ENCODE results near the gene KIF13A. TPM values are rescaled to one million over a fixed set of nuclear protein-coding genes. Genes with fewer than 3 reads are reported as not detected.
A peak's percentile ranks its signal among the peaks of the same experiment; 100 is the strongest.

KIF13A gene
- total and polyA plus RNA-seq, 12 donors, result 16.7 to 198 (median 97.8) TPM

DNA sequence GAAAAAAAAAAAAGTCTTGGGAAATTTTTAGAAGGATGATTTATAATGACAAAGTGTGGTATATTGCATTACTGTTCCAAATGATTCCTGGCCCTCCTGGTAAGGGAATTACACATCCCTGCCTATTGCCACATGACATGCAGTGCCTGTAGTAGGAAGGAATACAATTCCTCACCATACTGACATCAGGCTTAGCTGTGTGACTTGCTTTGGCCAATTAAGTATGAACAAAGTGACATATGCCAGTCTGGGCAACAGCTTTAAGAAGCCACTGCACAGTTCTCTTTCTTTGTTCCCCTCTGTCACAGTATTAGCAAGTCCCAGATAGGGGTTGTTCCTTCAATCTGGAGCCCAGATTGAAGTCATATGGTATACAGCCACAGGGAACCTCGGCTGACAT lies 100.5 kb downstream of the KIF13A start:
- intact Hi-C loops (cut with DNase I), result no loop called here
- Histone ChIP-seq H3K4me1 (peaks cover 3 to 52% (median 23%) of the 10 kb centered on the region in 9 donors), H3K27ac (no peak overlapping the region), H3K9me3 (no peaks in the 10 kb centered on the region), H3K27me3 (no peaks in the 10 kb centered on the region), H3K4me3 (no peak overlapping the region), H3K36me3 (peaks cover 0 to 12% (median 0%) of the 10 kb centered on the region in 9 donors)
- DNase-seq (no peak), ATAC-seq (no peak)
- TF ChIP-seq, protein P1, sequence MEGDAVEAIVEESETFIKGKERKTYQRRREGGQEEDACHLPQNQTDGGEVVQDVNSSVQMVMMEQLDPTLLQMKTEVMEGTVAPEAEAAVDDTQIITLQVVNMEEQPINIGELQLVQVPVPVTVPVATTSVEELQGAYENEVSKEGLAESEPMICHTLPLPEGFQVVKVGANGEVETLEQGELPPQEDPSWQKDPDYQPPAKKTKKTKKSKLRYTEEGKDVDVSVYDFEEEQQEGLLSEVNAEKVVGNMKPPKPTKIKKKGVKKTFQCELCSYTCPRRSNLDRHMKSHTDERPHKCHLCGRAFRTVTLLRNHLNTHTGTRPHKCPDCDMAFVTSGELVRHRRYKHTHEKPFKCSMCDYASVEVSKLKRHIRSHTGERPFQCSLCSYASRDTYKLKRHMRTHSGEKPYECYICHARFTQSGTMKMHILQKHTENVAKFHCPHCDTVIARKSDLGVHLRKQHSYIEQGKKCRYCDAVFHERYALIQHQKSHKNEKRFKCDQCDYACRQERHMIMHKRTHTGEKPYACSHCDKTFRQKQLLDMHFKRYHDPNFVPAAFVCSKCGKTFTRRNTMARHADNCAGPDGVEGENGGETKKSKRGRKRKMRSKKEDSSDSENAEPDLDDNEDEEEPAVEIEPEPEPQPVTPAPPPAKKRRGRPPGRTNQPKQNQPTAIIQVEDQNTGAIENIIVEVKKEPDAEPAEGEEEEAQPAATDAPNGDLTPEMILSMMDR (IDR thresholded peaks at IDR 0.05), result no peak
- WGBS, 2 donors, result 83 to 87% methylated on average over 1 of the region's 1 CpG

DNA sequence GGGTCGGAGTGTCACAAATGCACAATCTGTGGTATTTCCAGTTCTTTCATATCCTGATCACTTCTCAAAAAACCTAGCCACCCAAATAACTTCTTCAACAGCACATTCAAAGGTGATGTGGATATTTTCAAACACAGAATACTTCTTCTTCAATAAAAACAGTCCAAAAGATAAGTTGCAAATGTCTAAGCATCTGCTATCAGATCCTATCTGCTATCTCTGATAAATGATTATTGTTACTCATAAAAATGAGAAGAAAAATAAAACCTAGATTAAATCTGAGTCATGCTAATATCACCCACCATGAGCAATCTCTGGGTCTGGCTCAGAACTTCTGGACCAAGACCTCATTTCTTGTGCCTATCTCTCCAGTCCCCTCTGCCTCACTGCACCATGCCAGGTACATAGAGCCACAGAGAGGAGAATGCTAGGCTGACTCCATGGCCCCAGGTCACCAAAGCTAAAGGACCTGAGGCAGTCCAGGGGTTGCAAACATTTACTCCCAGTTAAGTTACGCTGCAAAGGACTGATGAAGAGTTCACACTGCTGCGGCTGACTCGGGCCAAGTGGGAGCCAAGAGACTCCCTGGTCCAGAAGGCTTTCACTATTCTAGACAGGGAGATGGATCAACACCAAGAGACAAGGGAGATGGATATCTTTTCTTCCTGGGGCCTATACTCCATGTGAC lies 101.4 kb downstream of the KIF13A start:
- H3K4me3 ChIP-seq, result no peak overlapping the region
- H3K4me1 ChIP-seq, result peaks cover 3 to 55% (median 23%) of the 10 kb centered on the region in 9 donors
- DNase-seq, result no peak
- TF ChIP-seq, protein P1 (IDR thresholded peaks at IDR 0.05), result no peak
- no peaks in the 10 kb centered on the region for H3K9me3 ChIP-seq
- H3K27ac ChIP-seq, result no peak overlapping the region
- WGBS, 2 donors, result 94 to 97% methylated on average over 4 of the region's 4 CpGs
- peaks cover 0 to 7% (median 0%) of the 10 kb centered on the region in 9 donors for H3K36me3 ChIP-seq
- intact Hi-C loops (cut with DNase I), result no loop called here
- ATAC-seq, result peak in 2 of 8 donors; percentile 16 to 35
- no peaks in the 10 kb centered on the region for H3K27me3 ChIP-seq

DNA sequence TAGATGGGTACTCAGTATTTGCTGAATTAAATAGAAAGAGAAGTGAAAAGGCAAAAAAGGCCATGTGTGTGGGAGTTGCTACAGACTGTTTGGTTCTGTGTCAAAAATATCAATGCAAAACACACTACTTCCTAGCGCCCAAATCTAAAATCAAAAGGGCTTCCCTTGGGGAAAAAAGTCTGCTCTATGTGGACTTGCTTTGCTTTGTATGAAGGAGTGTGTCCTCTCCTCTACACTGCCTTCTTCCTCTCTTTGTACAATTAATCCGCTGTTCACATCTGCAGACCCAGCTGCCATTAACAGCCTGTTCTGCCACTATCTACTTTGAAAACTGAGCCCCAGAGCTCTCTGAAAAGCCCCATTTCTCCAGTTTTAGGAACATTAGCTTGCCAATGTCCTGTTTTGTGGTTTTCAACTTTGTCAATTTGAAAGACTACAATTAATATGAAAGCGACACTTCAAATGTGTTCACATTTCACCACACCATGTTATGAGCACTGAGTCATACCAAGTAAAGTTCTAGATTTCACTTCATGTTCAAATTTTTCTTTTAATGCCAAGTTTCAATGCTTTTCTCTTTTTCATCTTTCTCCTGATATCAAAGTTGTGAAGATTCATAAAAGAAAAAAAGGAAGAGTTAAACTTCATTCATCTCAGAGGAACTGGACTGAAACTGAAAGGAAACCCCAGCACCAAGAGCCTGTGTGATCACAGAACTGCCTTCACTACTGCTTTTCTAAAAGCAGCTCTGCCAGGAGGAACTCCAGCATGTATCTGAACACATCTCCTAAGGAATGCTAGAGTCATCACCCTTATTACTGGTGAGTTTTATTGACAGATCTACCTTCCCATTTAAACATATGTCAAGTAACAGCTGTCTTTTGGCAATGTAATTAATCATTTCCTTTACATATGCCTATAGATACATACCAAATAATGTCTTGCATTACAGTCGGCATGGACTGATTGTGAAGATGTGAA lies 102.6 kb downstream of the KIF13A start:
- intact Hi-C loops (cut with DNase I), result no loop called here
- peak overlapping the region in 1 of 10 donors; percentile 20 for H3K4me3 ChIP-seq
- TF ChIP-seq, protein P1 (IDR thresholded peaks at IDR 0.05), result no peak
- no peaks in the 10 kb centered on the region for H3K27me3 ChIP-seq
- no peak for DNase-seq
- peaks cover 0 to 7% (median 0%) of the 10 kb centered on the region in 9 donors for H3K36me3 ChIP-seq
- H3K27ac ChIP-seq, result peak overlapping the region in 3 of 10 donors; percentile 18 to 56 (median 39)
- WGBS, 2 donors, result 56 to 64% methylated on average over 4 of the region's 4 CpGs
- ATAC-seq, result peak in 5 of 8 donors; percentile 8 to 57 (median 50)
- H3K4me1 ChIP-seq, result peaks cover 3 to 55% (median 26%) of the 10 kb centered on the region in 9 donors
- H3K9me3 ChIP-seq, result no peaks in the 10 kb centered on the region
